Iris pigment epithelial cell (primary cell): Measurements from ENCODE around the gene WBP2NL.

Experiments
- DNase-seq: peaks from one replicate; pipeline ENCODE4 v3.0.0-alpha.2; 2011; ENCODE audit warnings: low read depth

WBP2NL gene

DNA sequence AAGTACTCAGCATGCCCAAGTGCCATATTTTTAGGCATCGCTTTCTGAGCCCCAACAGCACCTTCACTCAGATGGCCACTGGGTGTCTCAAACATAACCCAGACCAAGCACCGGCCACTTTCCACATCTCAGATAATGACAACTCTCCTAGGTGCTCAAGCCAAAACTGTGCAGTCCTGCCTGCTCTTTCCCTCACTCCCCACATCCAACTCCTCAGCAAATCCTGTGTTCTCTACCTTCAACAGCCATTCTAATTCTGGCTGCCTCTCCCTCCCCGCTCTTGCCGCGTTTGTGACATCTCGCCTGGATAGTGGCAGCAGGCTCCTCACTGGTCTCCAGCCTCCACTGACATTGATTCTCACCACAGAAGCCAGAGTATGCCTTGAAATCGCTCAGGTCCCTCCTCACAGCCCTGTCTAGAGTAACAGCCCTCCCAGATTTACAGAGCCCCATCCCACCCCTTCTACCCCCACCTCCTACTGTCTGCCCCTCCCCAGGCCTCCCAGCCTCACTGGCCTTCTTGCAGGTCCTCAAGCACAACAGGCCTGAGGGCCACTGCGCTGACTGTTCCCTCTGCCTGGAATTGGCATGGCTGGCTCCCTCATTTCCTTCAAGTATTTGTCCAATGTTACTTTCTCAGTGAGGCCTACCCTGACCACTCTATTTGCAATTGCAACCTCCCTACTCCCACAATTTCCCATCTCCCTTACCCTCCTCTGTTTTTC, 74.2 kb downstream of the WBP2NL start:
- no peak for DNase-seq

DNA sequence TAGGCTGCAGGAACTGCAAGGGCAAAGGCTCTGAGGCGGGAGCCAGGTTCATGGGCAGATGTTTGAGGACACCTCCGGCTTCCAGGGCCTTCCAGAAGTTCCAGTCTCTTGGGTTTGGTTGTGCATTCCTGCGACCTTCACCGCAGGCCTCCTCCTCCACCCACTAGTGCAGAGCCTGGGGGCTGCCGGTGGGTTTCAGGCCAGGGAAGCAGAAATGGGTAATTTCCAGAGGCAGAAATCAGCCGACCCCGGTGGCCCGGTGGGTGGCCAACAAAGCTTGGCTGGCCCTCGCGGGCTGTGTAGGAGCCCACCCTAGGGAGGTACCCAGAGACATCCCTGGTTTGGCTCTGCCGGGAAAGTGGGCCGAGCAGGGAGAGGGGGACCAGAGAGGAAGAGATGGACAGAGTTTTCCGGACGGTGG, 75.0 kb downstream of the WBP2NL start:
- DNase-seq = no peak

DNA sequence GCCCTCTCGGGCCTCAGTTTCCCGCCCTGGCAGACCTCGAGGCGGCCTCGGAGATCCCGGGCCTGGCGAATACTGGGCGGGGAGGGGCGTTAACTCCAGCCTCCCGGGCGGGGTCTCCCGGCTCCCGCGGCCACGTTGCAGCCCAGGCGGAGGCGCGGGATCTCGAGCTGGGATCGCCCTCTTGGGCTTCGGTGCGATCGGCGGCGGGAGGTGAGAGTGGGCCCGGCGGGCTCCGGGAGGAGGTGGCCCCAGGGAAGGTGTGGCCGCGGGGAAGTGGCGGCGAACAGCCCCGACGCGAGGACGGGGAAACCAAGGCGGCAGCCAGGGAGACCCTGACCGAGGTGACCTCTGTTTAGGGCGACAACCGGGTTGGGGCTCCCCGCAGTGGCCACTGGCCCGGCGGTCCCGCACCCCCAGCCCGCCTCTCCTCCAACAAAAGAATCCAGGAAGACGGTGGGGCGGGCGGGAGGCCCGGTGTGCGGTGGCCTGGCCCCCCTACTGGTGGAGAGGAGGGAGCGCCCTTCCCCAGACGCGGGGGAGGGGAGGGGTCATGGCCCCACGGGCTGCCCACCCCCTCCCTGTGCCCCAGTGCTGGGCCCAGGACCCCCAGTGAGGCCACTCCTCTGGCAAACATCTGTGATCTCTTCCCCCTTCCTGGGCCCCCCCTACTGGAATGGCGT, 75.7 kb downstream of the WBP2NL start, which contains the start of gene PHETA2:
TSS of gene PHETA2 (plus strand) at position 117 of the 680 bp plus-strand sequence. CDS start 3,046 bp downstream, outside the sequence.
- DNase-seq = peak; percentile 49

DNA sequence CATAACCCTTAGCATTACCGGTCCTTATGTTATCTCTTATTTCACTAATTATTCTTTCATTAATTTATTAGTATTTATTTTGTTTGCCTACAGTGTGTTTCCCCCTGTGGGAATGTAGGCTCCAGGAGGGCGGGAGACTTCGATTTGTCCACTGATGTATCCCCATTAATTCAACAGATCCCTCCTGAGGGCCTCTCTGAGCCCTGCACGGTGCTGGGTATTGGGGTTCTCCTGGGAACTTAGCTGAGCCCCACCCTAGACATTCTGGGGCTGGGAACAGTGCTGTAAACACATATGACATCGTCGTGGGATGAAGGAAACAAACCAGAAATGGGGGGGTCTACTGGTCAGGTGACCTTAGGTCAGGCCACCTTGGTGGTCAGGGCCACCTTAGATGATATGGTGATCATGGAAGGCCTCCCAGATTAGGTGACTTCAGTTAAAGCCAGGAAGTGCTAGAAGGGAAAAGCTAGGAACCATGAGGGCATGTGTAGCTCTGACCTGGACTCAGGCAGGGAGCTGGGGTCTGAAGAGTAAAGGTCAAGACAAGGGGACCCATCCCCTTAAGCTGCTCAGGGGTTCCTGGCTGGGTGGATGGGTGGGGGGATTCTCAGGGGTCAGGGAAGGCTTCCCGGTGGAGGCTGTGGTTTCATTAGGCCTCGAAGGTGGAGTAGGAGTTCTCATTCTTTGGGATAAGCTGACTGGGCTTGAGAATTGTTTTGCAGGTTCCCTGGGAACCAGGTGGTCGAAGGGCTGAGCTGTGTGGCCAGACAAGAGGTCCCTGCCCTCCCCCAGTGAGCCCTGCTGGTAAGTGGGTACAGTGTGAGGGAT, 76.5 kb downstream of the WBP2NL start:
- no peak for DNase-seq

DNA sequence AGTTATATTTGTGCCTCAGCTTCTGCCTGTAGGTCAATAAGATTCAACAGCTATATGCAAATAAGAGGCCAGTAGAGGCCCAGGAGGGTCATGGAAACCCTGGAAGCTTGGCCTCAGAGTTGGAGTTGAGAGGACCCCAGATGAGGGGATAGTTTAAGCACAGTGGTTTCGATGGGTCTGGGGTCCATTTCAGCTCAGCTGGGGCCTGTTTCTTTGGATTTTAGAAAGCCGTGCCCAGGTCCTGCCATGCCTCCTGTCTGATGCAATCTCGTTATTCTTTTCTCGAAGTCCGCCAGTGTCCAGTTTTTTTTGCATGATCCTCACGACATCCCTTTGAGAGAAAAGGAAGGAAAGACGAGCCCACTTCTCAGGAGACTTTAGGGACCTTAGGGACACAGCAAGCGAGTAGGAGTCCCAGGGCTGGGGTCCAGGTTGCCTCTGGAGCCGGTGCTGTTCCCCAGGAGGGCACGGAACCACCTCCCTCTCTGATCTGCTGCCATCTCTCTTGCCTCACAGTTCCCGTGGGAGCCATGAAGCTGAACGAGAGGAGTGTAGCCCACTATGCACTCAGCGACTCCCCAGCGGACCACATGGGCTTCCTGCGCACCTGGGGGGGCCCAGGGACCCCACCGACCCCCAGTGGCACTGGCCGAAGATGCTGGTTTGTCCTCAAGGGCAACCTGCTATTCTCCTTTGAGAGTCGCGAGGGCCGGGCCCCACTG, 78.3 kb downstream of the WBP2NL start:
- no peak for DNase-seq

DNA sequence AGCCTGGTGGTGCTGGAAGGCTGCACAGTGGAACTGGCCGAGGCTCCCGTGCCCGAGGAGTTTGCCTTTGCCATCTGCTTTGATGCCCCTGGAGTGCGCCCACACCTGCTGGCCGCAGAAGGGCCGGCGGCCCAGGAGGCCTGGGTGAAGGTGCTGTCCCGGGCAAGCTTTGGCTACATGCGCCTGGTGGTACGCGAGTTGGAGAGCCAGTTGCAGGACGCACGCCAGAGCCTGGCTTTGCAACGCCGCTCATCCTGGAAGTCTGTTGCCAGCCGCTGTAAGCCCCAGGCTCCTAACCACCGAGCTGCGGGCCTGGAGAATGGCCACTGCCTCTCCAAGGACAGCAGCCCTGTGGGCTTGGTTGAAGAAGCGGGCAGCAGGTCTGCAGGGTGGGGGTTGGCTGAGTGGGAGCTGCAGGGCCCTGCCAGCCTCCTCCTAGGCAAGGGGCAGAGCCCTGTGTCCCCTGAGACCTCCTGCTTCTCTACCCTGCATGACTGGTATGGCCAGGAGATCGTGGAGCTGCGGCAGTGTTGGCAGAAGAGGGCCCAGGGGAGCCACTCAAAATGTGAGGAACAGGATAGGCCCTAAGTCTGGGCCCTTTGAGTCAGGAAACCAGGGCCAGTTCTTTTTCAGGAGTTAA, 79.0 kb downstream of the WBP2NL start:
- DNase-seq = no peak
